Stimulated activated CD8-positive, alpha-beta memory T cell treated with anti-CD3 and anti-CD28 coated beads, Interleukin-4, amount 100 ng/mL, for 48 hours (primary cell): ENCODE results near the gene KCNN4.
A peak's percentile ranks its signal among the peaks of the same experiment; 100 is the strongest.
"Not testable (repeated sequence)": the region's sequence is repeated elsewhere in the genome, so short reads cannot be mapped to it uniquely, and the experiment has no call there.

Source experiments
- DNase-seq: peaks from one replicate; pipeline ENCODE4 v3.0.0-alpha.2; 2020

The KCNN4 gene

DNA sequence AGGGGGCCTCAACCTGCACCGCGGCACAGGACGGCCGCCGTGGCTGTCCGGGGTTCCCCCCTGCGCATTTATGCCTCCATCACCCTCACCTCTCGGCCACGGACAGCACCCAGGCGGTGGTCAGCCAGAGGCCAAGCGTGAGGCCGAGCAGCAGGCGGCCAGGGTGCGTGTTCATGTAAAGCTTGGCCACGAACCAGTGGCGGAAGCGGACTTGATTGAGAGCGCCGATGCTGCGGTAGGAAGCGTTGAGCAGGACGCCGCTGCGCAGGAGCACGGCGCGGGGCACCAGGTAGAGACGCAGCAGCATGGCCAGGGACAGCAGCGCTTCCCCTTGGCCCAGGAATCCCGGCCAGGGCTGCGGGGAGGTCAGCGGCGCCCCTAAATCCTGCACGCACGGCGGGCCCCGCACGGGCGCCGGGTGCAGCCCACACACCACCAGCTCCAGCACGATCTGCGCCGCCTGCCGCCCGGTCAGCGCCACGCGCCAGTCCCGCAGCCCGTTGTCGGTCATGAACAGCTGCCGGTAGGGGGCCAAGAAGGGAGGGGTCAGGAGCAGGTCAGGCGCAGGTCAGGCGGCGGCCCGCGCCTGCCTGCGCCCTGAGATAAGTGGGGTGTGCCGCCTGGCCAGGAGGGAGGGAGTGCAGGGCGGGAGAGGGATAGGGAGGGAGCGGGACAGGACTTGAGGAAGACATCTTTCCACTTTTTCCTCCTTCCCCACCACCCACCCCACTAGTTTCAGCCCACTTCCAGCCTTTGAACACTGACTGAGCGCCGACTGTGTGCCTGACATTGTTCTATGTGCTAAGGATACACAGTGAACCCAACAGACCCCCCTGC lies 6.5 kb downstream of the KCNN4 start:
- DNase-seq: no peak

DNA sequence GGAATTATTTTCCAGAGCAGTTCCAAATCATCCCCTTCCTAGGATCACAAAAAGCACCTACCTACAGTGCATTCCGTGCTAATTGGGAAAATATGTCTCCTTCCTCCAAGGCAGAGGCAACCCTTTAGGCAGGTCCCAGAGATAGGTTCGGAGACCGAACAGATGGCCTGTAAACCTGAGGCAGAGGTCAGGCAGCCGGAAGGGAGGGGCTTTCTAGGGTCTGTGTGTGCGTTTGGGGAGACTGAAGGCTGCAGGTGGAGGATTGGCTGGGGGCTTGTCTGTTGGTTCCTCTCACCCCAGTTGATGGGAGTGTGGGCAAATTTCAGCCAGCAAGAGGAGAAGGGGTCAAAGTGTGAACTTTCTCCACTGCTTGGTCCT lies 7.1 kb downstream of the KCNN4 start:
- no peak for DNase-seq

DNA sequence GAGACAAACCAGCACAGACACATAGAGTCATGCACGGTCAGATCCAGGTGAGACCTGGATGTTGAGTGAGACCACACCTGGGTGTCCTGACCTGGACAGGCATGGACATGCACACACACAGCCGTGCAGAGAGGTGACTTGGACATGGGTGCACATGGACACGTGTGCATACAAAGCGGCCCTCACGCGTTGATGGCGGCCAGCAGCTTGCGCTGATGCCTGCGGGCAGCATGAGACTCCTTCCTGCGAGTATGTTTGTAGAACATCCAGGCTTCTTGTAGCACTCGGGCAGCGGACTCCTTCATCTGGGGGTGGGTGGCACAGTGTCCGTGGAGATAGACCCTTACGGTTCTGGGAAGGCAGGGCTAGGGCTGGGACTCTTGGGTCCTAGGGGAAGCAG lies 11.5 kb downstream of the KCNN4 start:
- no peak for DNase-seq

DNA sequence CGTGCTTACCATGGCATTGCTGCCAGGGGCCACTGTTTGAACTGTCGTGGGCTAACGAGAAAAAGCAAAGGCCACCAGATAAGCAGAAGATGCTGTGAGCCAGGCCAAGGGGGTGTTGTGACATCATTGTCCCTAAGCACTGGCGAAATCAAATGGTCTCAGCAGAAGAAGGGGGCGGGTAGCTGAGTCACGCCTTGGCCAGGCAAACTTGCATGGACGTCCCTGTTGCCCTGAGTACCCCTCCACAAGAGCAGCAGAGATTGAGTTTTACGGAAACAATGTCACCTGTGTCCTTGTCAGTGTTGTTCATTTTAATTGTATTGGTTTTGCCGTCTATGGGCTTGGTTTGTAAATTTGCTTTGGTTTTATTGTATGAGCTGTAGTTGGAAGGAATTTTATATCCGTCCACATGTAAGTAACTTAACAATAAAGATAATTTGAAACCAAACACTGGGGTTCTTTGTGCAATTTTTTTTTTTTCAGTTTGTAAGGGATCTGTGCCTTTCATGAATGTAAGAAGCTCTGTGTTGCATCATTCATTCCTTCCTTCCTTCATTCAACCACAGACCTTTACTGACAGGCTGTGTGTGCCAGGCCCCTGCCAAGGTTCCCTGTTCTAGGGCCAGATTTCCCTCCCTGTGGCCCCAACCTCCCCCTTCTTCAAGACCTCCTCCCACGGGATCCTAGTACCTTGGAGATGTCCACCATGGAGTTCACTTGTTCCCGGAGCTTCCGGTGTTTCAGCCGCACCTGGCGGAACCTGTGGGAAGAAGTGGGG lies 12.3 kb downstream of the KCNN4 start:
- no peak for DNase-seq

DNA sequence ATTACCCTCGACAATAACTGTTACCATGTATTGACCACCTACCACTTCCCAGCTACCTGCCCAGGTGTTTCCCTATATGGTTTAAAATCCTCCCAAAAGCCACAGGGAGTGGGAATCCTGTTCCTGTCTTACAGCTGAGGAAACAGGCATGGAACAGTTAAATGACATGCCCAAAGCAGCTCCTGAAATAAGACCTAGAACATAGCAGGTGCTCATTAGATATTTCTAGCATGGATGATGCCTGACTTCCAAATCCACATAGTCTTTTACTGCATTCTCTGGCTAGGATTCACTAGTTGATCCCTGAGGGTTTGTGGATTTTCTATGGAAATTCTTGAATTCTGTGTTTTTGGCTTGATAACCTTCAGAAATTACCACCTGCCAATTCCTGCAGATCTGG lies 13.0 kb downstream of the KCNN4 start:
- DNase-seq: no peak

DNA sequence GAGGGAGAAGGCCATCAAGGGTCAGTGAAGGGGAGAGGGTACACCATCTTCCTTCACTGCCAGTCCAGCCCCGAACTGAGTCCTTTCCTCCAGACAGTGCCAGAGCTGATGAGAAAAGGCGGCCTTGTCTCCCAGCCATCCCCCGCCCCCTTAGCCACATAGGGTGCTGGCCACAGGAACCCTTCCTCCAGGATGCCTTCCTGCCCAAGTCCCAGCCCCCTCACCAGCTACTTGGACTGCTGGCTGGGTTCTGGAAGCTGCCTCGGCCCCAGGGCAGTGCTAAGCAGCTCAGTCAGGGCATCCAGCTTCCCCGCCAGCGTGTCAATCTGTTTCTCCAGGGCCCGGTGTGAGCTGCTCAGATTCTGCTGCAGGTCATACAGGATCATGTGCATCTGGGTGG lies 13.5 kb downstream of the KCNN4 start:
- no peak for DNase-seq

DNA sequence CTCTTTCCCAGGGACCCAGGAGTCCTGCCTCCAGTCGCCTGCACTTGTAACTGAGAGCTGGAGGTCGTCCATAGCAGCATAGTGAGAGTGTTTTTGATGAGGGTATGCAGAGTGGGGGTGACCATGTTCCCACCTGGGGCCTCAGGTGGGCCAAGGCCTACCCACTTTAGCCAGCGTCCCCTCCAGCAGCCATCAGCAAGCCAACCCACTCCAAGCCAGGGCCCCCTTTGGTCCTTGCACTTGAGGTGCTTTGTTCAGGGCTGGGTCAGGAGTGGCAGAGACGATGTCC lies 14.1 kb downstream of the KCNN4 start:
- no peak for DNase-seq

DNA sequence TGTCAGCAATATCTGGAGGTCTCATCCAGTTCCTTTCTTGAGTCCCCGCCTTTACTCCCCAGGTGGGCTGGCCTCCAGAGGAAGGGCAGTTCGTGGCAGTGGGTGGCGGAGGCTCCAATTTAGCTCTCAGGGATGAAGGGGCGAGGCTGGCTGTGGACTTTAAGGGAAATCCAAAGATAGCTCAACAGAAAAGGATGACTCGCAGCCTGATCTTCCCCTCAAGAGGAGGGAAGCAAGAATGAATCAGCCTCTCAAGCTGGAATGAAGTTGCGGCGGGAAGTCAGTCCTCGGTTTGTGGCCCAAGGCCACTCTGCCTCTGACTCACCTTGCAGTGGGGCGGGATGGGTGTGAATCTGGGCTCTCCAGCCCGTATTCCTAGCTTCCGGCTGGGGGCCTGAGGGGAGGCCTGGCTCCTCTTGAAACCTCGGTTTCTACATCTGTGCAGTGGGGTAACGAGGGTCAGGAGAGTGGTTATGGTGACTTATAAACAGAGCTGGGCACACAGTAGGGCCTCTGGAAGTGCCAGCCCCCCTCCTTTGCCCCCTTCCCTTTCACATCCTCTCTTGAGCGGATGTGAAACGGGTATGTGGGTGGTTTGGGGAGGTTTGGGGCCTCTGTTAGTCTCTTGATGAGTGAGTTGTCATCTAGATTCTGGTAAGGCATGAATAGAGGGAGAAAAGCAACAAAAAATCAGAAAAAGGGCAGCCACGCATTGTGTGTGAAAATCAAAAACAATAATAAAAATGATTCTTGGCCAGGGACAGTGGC lies 15.5 kb downstream of the KCNN4 start:
- DNase-seq: peak; percentile 87

DNA sequence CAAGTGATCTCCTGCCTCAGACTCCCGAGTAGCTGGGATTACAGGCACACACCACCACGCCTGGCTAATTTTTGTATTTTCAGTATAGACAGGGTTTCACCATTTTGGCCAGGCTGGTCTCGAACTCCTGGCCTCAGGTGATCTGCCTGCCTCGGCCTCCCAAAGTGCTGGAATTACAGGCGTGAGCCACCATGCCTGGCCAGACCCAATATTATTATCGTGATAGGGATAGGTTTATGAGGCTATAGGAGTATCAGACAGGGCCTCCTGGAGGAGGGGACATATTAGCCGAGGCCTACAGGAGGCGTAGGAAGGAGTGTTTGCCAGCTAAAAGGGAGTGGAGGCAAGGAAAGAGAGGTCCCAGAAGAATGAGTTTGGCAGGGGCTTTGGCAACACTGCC lies 16.1 kb downstream of the KCNN4 start:
- not testable (repeated sequence) for DNase-seq

DNA sequence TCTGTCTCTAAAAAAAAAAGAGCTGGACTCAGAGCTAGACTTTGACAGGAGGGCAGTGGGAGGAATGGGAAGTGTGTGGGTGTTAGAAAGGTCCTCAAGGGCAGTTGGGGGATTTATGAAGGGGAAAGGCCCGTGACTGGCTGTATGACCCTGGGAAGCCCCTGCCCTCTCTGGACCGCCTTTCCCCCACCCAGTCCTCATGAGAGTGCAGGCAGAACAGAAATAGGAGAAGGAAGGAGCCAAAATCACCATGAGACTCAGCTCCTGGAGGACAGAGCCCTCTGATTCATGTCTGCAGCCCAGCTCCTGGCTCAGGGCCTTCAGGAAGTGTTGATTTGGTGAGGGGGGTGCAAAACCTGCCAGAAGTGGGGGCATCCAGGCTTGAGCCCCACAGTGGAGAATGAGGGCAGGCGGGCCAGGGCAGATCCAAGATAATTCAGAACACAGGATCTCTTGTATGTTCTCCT lies 17.3 kb downstream of the KCNN4 start:
- no peak for DNase-seq

DNA sequence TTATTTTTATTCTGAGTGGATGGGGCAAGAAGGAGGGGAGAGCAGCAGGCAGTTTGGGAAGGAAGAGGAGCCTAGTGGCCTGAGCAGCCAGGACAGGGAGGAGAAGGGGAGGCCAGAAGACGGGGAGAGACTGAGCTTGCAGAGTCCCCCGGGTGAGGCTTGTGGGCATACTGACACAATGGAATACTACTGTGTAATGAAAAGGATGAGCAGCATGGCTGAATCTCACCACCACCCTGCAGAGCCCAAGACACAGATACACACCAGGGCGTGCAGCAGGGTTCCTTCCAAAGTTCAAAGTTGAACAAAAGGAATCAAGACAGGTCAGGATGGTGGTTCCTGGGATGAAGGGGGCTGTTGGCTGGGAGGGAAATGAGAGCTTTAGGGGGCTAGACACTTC lies 18.0 kb downstream of the KCNN4 start:
- DNase-seq: no peak

DNA sequence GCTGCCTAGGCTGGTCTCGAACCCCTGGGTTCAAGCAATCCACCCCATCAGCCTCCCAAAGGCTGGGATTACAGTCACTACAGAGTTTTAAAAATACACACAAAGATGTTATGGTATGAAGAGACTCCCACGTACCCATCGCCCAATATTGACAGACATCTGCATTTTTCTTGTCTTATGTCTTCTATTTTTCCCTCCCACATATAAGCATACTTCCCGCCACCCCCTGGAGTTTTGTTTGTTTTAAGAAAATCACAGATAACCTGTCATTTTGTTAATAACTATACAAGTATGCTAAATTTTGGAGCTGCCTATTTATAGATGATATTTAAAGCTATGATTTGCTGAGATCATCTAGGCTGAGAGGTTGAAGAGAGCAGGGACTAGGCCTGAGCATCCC lies 19.8 kb downstream of the KCNN4 start:
- DNase-seq: no peak

DNA sequence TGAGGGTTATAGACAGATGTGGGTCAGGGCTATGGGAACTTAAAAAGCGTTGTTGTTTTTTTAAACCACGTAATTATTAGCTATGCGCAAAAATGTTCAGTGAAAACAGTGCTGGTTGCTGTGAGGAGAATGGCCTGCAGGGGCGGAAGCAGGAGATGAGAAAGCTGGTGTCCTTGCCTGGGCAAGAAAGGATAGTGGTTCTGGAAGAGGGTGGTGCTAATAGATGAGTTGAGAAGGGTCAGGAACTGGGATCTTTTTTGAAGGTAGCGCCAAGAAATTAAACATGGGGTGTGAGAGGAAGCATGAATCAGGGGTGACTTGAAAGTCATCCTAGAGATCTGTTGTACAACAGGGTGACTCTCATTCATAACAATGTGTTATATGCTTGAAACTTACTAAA lies 21.3 kb downstream of the KCNN4 start:
- no peak for DNase-seq

DNA sequence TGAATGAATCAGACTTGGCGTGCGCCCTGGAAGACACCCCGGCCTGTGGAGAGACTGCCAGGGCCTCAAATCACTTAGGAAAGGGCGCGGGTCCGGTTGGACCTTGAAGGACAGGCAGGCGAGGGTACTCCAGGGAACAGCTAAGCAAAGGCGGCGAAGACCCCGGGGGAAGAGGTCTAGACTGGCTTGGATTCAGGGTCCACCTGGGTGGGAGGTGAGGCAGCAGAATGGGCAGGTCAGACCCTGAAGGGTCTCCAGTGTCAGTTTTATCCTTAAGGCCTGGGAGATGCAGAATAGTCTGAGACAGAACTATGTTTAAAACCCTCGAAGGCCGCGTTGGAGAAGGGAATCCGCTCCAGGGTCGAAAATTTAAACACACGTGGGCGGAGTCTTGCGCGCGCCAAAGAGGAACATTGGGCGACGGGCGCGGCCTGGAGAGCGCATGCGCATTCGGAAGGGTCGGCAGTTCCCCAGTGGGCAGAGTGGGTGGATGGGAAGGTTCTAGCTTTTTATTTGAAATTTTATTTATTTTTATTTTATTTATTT lies 25.4 kb downstream of the KCNN4 start:
- DNase-seq: peak; percentile 87

DNA sequence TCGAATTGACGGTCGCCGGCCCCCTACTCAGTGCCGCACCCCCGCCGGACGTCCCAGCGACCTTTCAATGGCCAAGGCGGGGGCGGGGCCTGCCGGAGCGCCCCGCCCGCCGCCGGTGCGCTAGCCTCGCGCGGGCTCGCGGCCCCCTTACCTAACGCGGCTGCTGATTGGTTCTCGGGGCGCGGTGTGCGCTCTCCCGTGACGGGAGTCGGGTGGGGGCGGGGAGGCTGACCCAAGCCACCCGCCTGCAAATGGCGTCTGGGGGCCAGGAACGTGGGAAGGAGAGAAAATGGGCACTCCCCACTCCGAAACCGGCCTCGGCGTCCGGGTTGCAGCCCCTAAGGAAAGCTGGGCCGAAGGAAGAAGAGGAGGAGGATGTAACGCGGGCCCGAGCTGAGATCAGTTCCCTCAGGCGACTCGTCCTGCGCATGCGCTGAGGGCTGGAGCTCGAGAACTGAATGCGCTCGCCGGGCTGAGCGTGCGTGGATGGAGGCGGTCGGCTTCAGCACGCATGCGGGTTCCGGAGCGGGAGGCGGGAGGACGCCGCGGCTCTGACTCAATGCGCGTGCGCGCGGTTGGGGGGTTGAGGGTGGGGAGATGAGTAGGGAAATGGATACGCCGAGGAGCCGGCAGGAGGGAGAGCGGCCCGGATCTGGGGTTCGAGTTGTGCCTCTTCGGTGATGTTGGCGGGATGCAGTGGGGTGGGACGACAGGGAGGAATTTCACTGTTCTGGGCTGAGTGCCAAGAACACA lies 26.1 kb downstream of the KCNN4 start, which contains the start of gene SMG9:
SMG9 (minus strand) TSS at position 460 of the 753 bp plus-strand sequence. CDS start 4,221 bp downstream, outside the sequence.
- peak; percentile 99 for DNase-seq

DNA sequence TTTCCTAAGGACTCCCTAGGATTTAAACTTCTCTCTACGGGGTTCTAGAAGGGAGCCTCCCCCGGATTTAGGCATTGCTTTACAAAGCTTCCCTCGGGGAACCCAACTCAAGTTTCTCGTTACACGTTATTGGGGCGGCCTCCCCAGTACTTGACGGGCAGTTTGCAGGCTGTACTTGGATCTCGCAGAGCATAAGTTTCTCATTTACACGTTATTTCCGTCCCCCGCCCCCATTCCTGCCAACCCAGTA lies 26.6 kb downstream of the KCNN4 start:
- no peak for DNase-seq

DNA sequence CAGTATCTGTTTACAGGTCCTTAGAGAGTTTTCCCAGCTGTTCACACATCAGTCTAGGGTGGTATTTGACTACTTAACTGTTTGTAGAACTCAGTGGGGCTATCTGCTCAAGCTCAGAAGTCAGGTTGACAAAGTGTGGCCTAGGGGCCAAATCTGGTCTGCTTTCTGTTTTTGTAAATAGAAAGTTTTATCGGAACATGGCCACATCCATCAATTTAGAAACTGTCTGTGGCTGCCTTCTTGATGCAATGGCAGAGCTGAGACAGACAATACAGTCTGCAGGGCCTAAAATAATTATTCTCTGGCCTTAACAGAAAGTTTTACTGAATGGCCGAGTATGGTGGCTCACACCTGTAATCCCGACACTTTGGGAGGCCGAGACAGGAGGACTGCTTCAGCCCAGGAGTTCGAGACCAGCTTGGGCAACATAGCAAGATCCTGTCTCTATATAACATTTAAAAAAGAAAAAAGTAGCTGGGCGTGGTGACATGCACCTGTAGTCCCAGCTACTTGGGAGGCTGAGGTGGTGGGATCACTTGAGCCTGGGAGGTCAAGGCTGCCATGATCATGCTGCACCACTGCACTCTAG lies 28.4 kb downstream of the KCNN4 start:
- no peak for DNase-seq

DNA sequence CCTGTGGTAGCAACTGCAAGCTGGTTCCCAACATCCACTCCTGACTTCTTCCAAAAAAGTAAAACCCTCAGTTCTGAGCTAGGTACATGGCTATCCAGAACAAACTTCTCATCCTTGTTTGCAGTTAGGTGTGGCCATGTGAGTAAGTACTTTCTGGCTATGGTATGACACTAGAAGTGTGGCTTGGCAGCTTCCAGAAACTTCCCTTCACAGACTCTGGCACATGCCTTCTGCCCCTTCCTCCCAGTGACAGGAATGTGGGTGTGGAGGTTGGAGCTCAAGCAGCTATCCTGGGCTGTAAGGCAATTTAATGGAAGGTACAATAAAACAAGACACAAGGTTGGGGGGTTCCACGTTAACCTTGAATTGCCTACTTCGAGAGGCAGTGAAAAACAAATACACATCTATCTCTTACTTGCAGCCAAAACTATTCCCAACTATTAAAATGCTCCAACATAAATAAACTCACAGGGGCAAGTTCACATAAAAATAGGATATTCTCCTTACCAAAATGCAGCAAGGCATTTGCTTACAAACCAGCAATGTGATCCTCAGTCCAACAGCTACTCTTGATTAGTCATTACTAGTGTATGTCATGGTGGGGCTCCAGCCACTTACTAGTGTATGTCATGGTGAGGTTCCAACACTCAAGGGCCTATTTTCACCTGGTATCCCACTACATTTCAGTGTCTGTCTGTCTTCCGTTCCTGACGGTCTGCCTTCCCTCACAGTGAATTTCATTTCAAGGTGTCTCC lies 29.1 kb downstream of the KCNN4 start:
- no peak for DNase-seq

DNA sequence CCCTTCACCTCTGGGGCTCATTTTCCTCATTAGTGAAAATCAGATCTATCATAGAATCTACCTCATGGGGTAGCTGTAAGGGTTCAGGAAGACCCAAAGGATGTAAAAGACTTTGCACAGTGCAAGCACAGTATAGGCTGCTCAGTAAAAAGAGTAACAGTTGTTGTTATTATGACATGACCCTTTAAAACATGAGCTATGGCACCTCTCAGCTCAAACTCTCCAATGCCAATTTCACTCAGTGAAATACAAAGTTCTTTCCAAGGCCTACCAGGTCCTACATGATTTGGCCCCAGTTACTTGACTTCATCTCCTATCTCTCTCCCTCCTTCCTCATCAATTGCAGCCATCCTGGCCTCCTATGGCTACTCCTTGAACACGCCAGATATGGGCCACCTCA lies 30.9 kb downstream of the KCNN4 start:
- DNase-seq: no peak

DNA sequence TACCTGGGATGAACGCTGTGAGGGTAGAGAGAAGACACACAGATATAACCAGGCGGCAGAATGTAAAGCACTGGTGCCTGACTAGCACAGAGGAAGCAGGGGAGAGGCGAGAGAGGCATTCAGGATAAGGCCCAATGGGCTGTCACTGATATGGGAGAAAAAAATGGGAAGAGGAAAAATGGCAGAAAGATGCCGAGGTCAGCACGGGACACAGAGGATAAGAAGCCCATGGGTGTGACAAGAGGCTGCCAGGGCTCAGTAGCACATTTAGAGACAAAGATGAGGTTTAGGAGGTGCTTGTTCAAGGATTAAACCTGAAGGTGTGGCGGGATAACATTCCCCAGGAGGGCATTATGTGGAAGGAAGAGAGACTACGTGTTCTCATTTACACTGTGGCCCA lies 31.6 kb downstream of the KCNN4 start:
- no peak for DNase-seq

DNA sequence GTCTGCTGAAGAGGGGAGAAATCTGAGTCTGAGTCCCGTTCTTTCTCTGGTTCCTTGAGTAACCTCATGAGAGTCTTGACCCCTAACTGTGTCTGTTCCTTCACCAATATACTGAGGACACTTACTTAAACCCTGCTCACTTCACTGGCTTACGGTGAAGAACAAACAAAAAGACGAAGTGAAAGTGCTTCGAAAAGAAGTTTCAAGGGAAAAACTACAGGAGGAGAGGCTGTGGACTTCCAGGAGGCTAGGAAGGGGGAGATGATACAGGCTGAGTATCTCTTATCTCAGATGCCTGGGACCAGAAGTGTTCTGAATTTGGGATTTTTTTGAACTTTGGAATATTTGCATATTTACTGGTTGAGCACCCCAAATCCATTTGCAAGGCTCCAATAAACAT lies 32.1 kb downstream of the KCNN4 start:
- no peak for DNase-seq

DNA sequence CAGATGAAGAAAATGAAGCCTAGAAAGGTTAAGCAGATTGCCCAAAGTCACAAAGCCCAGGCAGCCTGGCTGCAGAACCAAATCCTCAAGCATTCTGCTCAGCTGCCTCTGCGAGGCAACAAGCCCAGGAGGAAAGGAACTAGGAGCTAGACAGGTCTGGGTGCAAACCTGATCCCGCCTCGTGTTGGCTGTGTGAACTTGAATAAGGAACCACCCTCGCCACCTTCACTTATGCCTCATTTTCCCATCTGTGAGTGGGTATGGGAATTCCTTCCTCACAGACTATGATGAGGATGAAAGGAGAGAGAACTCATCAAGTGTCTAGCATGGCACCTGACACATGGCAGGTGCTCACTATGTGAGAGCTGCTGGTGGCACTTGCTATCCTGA lies 32.6 kb downstream of the KCNN4 start:
- no peak for DNase-seq
